Activated naive CD4-positive, alpha-beta T cell treated with anti-CD3 and anti-CD28 coated beads for 36 hours (primary cell): ENCODE results near the gene ACP6. TPM values are rescaled to one million over a fixed set of nuclear protein-coding genes. Genes with fewer than 3 reads are reported as not detected.
"Not testable (repeated sequence)": the region's sequence is repeated elsewhere in the genome, so short reads cannot be mapped to it uniquely, and the experiment has no call there.

ENCODE experiments used
- CTCF ChIA-PET: fragments of 350-600 bp; sonication (Branson Sonifier 250); formaldehyde crosslinking; loops from one replicate; lab custom pipeline; 2021; ENCODE audit warnings: antibody characterized with exemption; lab: Charles Lee
- DNase-seq: peaks from one replicate; pipeline ENCODE4 v3.0.0-alpha.2; 2020
- H3K27ac Mint-ChIP-seq: one replicate; pipeline ENCODE4 v1.8.0; 2021; ENCODE audit warnings: mild to moderate bottlenecking, mixed read lengths
- H3K27me3 Mint-ChIP-seq: one replicate; pipeline ENCODE4 v1.8.0; 2021; ENCODE audit warnings: low read depth, mixed read lengths
- H3K36me3 Mint-ChIP-seq: one replicate; pipeline ENCODE4 v1.8.0; 2021; ENCODE audit warnings: low read depth, mixed read lengths
- H3K4me1 Mint-ChIP-seq: one replicate; pipeline ENCODE4 v1.8.0; 2021; ENCODE audit warnings: low read depth, mixed read lengths
- H3K4me3 Mint-ChIP-seq: one replicate; pipeline ENCODE4 v1.8.0; 2021; ENCODE audit warnings: mild to moderate bottlenecking, moderate library complexity, mixed read lengths
- H3K9me3 Mint-ChIP-seq: one replicate; pipeline ENCODE4 v1.8.0; 2021; ENCODE audit warnings: mixed read lengths
- intact Hi-C: fragments of 100-400 bp; cut with micrococcal nuclease; formaldehyde crosslinking; loops from one replicate; pipeline ENCODE4 v1.15.1; 2023
- total RNA-seq, 2 experiments: library from RNA; stranded (reverse); gene quantifications; one replicate each; pipeline ENCODE4 v1.2.3, GENCODE V29; 2021

The ACP6 gene
- total RNA-seq, result 10 to 100 TPM; 14.4 to 16.3 TPM

GRCh38 chr1:147670319-147671001 is at the start of gene ACP6:
Gene ACP6, minus strand, starts transcription at chr1:147670524. Its CDS starts 476 bp downstream, at chr1:147670048.
- intact Hi-C loops, result loop anchor here (5.0 kb wide), 1 partner anchor 73 kb away; no protein-coding TSS in a partner anchor
- DNase-seq, result peak; percentile 93
- H3K27ac Mint-ChIP-seq, result peak within 1 kb of the TSS; percentile 76
- no peaks in the 10 kb centered on the region for H3K36me3 Mint-ChIP-seq
- H3K4me1 Mint-ChIP-seq, result peaks cover 16% of the 10 kb centered on the region
- H3K27me3 Mint-ChIP-seq, result no peaks in the 10 kb centered on the region
- H3K9me3 Mint-ChIP-seq, result no peaks in the 10 kb centered on the region
- peak within 1 kb of the TSS; percentile 85 for H3K4me3 Mint-ChIP-seq
- CTCF ChIA-PET, result interaction anchor here (0.8 to 1.5 kb wide), 4 partner anchors 10 to 176 kb away, joined by 3 to 4 read pairs (median 3); no protein-coding TSS in a partner anchor

GRCh38 chr1:147719711-147720225 is 49.4 kb upstream of the ACP6 start:
- CTCF ChIA-PET, result no interaction called here
- H3K9me3 Mint-ChIP-seq, result peaks cover 8% of the 10 kb centered on the region
- H3K27me3 Mint-ChIP-seq, result peaks cover 3% of the 10 kb centered on the region
- DNase-seq, result no peak
- H3K36me3 Mint-ChIP-seq, result no peaks in the 10 kb centered on the region
- H3K27ac Mint-ChIP-seq, result no peak overlapping the region
- peaks cover 6% of the 10 kb centered on the region for H3K4me1 Mint-ChIP-seq
- no peak overlapping the region for H3K4me3 Mint-ChIP-seq
- intact Hi-C loops, result no loop called here

GRCh38 chr1:147719029-147719698 is 48.8 kb upstream of the ACP6 start:
- Mint-ChIP-seq H3K4me1 (peaks cover 6% of the 10 kb centered on the region), H3K9me3 (peaks cover 8% of the 10 kb centered on the region), H3K36me3 (no peaks in the 10 kb centered on the region), H3K4me3 (no peak overlapping the region), H3K27me3 (peaks cover 3% of the 10 kb centered on the region), H3K27ac (no peak overlapping the region)
- CTCF ChIA-PET, result interaction anchor here (1.0 kb wide), 1 partner anchor 15 kb away, joined by 3 read pairs; no protein-coding TSS in a partner anchor
- intact Hi-C loops, result no loop called here
- DNase-seq, result no peak

- intact Hi-C loops, result no loop called here
- Mint-ChIP-seq H3K9me3 (peaks cover 8% of the 10 kb centered on the region), H3K27ac (no peak overlapping the region), H3K4me1 (peaks cover 3% of the 10 kb centered on the region), H3K36me3 (no peaks in the 10 kb centered on the region), H3K27me3 (peaks cover 3% of the 10 kb centered on the region), H3K4me3 (no peak overlapping the region)
- DNase-seq, result peak; percentile 10
- CTCF ChIA-PET, result no interaction called here
These were observed 47.4 kb upstream of the ACP6 start for GRCh38 chr1:147717706-147718097.

- Mint-ChIP-seq H3K27me3 (peaks cover 3% of the 10 kb centered on the region), H3K4me3 (no peak overlapping the region), H3K9me3 (peaks cover 8% of the 10 kb centered on the region), H3K4me1 (peaks cover 3% of the 10 kb centered on the region), H3K27ac (no peak overlapping the region), H3K36me3 (no peaks in the 10 kb centered on the region)
- intact Hi-C loops, result no loop called here
- no peak for DNase-seq
- CTCF ChIA-PET, result interaction anchor here (1.3 kb wide), 1 partner anchor 176 kb away, joined by 3 read pairs; no protein-coding TSS in a partner anchor
These were observed 46.9 kb upstream of the ACP6 start for GRCh38 chr1:147717051-147717705.

- H3K36me3 Mint-ChIP-seq, result no peaks in the 10 kb centered on the region
- H3K9me3 Mint-ChIP-seq, result no peaks in the 10 kb centered on the region
- peaks cover 3% of the 10 kb centered on the region for H3K27me3 Mint-ChIP-seq
- no peak for DNase-seq
- intact Hi-C loops, result no loop called here
- H3K27ac Mint-ChIP-seq, result no peak overlapping the region
- H3K4me3 Mint-ChIP-seq, result no peak overlapping the region
- CTCF ChIA-PET, result no interaction called here
- H3K4me1 Mint-ChIP-seq, result peaks cover 3% of the 10 kb centered on the region
These were observed 42.3 kb upstream of the ACP6 start for GRCh38 chr1:147712605-147713004.

- CTCF ChIA-PET, result interaction anchor here (1.0 to 2.9 kb wide), 5 partner anchors 11 to 192 kb away, joined by 3 to 14 read pairs (median 4); no protein-coding TSS in a partner anchor
- Mint-ChIP-seq H3K36me3 (no peaks in the 10 kb centered on the region), H3K27me3 (no peaks in the 10 kb centered on the region), H3K4me3 (no peak overlapping the region), H3K4me1 (peaks cover 6% of the 10 kb centered on the region), H3K9me3 (no peaks in the 10 kb centered on the region), H3K27ac (no peak overlapping the region)
- peak; percentile 78 for DNase-seq
- intact Hi-C loops, result loop anchor here (1.0 to 5.0 kb wide), 4 partner anchors 58 to 205 kb away; no protein-coding TSS in a partner anchor
These were observed 30.0 kb upstream of the ACP6 start for GRCh38 chr1:147700042-147701006.

GRCh38 chr1:147699686-147700041 is 29.3 kb upstream of the ACP6 start:
- H3K27ac Mint-ChIP-seq, result no peak overlapping the region
- CTCF ChIA-PET, result interaction anchor here (1.0 to 1.2 kb wide), 3 partner anchors 10 to 181 kb away, joined by 3 to 5 read pairs (median 3); no protein-coding TSS in a partner anchor
- no peaks in the 10 kb centered on the region for H3K27me3 Mint-ChIP-seq

GRCh38 chr1:147683163-147683763 is 12.9 kb upstream of the ACP6 start:
- CTCF ChIA-PET, result interaction anchor here (0.6 kb wide), 1 partner anchor 39 kb away, joined by 3 read pairs; no protein-coding TSS in a partner anchor
- H3K9me3 Mint-ChIP-seq, result peaks cover 15% of the 10 kb centered on the region
- no peak overlapping the region for H3K27ac Mint-ChIP-seq
- no peaks in the 10 kb centered on the region for H3K4me1 Mint-ChIP-seq
- intact Hi-C loops, result no loop called here
- H3K27me3 Mint-ChIP-seq, result no peaks in the 10 kb centered on the region
- peaks cover 2% of the 10 kb centered on the region for H3K36me3 Mint-ChIP-seq
- no peak overlapping the region for H3K4me3 Mint-ChIP-seq
- no peak for DNase-seq

More at GRCh38 chr1:147699686-147700041, 29.3 kb upstream of the ACP6 start:
- Mint-ChIP-seq H3K4me3 (no peak overlapping the region), H3K4me1 (peaks cover 6% of the 10 kb centered on the region), H3K36me3 (no peaks in the 10 kb centered on the region), H3K9me3 (no peaks in the 10 kb centered on the region)
- DNase-seq, result no peak
- intact Hi-C loops, result loop anchor here (1.0 to 5.0 kb wide), 4 partner anchors 57 to 204 kb away; no protein-coding TSS in a partner anchor

- intact Hi-C loops, H3K4me1 Mint-ChIP-seq, H3K27ac Mint-ChIP-seq, DNase-seq, H3K4me3 Mint-ChIP-seq, H3K27me3 Mint-ChIP-seq, H3K36me3 Mint-ChIP-seq: not testable (repeated sequence)
- H3K9me3 Mint-ChIP-seq, result peaks cover 27% of the 10 kb centered on the region
- CTCF ChIA-PET, result interaction anchor here (0.5 to 0.9 kb wide), 3 partner anchors 28 to 212 kb away, joined by 3 to 6 read pairs (median 4); no protein-coding TSS in a partner anchor
These were observed 10.4 kb upstream of the ACP6 start for GRCh38 chr1:147680608-147681235.
